ENCODE measurements around the gene GSG1L.
A peak's percentile ranks its signal among the peaks of the same experiment; 100 is the strongest.
"Not testable (repeated sequence)": the region's sequence is repeated elsewhere in the genome, so short reads cannot be mapped to it uniquely, and the experiment has no call there.

The GSG1L gene

GRCh38 chr16:27754788-27755690 is 308.5 kb downstream of the GSG1L start:
- no peak for DNase-seq (ENCODE audit: low read depth)

- DNase-seq (ENCODE audit: low read depth) = no peak
Observed at GRCh38 chr16:27753563-27753962, 310.0 kb downstream of the GSG1L start.

- DNase-seq (ENCODE audit: low read depth) = no peak
Observed at GRCh38 chr16:27752241-27752640, 311.3 kb downstream of the GSG1L start.

GRCh38 chr16:27751676-27752075 is 311.8 kb downstream of the GSG1L start:
- DNase-seq (ENCODE audit: low read depth) = no peak

GRCh38 chr16:27751233-27751632 is 312.3 kb downstream of the GSG1L start:
- DNase-seq (ENCODE audit: low read depth) = no peak

GRCh38 chr16:27749946-27750345 is 313.6 kb downstream of the GSG1L start:
- DNase-seq (ENCODE audit: low read depth) = no peak

GRCh38 chr16:27749547-27749875 is 314.0 kb downstream of the GSG1L start:
- DNase-seq (ENCODE audit: low read depth) = no peak

- peak; percentile 79 for DNase-seq (ENCODE audit: low read depth)
Observed at GRCh38 chr16:27748868-27749546, 314.5 kb downstream of the GSG1L start.

GRCh38 chr16:27747946-27748345 is 315.6 kb downstream of the GSG1L start:
- DNase-seq (ENCODE audit: low read depth) = no peak

GRCh38 chr16:27746076-27746855 is 317.2 kb downstream of the GSG1L start:
- DNase-seq (ENCODE audit: low read depth) = no peak

- DNase-seq (ENCODE audit: low read depth) = no peak
Observed at GRCh38 chr16:27745348-27745747, 318.2 kb downstream of the GSG1L start.

GRCh38 chr16:27743963-27744362 is 319.6 kb downstream of the GSG1L start:
- no peak for DNase-seq (ENCODE audit: low read depth)

GRCh38 chr16:27743001-27743400 is 320.5 kb downstream of the GSG1L start:
- not testable (repeated sequence) for DNase-seq (ENCODE audit: low read depth)

- DNase-seq (ENCODE audit: low read depth) = no peak
Observed at GRCh38 chr16:27742333-27742732, 321.2 kb downstream of the GSG1L start.

- no peak for DNase-seq (ENCODE audit: low read depth)
Observed at GRCh38 chr16:27740496-27741201, 322.9 kb downstream of the GSG1L start.

- DNase-seq (ENCODE audit: low read depth) = no peak
Observed at GRCh38 chr16:27739606-27740357, 323.7 kb downstream of the GSG1L start.

GRCh38 chr16:27738596-27738995 is 324.9 kb downstream of the GSG1L start:
- DNase-seq (ENCODE audit: low read depth) = no peak

Measured in GM04503 (cell line).